SK-N-SH (cell line): ENCODE results near the gene LRRC1. TPM values are rescaled to one million over a fixed set of nuclear protein-coding genes. Genes with fewer than 3 reads are reported as not detected.

Experiments
- CTCF ChIA-PET: fragments of 300-600, 350-600 bp; formaldehyde crosslinking; extraction: SDS; loops from one replicate; lab custom pipeline; 2021; lab: Yijun Ruan, JAX
- POLR2A ChIA-PET: fragments of 350-600 bp; sonication (Branson Sonifier 250); formaldehyde crosslinking; extraction: SDS; loops from one replicate; lab custom pipeline; 2020; ENCODE audit warnings: antibody characterized with exemption, inconsistent platforms; lab: Yijun Ruan, JAX
- DNase-seq: peaks from one replicate; pipeline ENCODE4 v3.0.0; 2012
- H2AFZ ChIP-seq: fragments of 200-600 bp; sonication (generic); 2 replicates; pipeline ENCODE4 v1.8.1; 2016; ENCODE audit warnings: antibody characterized with exemption, mild to moderate bottlenecking, low read depth
- H3F3A ChIP-seq: fragments of 200-600 bp; sonication (generic); replicated peaks from 2 replicates; pipeline ENCODE3; 2016; ENCODE audit warnings: antibody characterized with exemption, mild to moderate bottlenecking; ENCODE audit not compliant: insufficient read depth
- H3K27ac ChIP-seq, 2 experiments: fragments of 200-500 bp in 1 of 2; fragments of 200-600 bp in 1 of 2; sonication (Bioruptor generic) in 1 of 2; sonication (generic), shearing (Covaris generic) in 1 of 2; 2 replicates each; pipeline versions ENCODE4 v1.5.1 to v1.6.1; 2014 to 2016; ENCODE audit warnings: low read depth in 2 of 2, inconsistent platforms in 1 of 2, low read length in 1 of 2, mild to moderate bottlenecking in 1 of 2, mixed read lengths in 1 of 2
- H3K27me3 ChIP-seq: fragments of 200-600 bp; sonication (generic), shearing (Covaris generic); 2 replicates; pipeline ENCODE4 v1.6.1; 2016; ENCODE audit warnings: mixed run types; ENCODE audit not compliant: insufficient read depth
- H3K36me3 ChIP-seq, 2 experiments: fragments of 200-500 bp in 1 of 2; fragments of 200-600 bp in 1 of 2; sonication (Bioruptor generic) in 1 of 2; sonication (generic) in 1 of 2; replicated peaks in 1 of 2; 2 replicates each; pipeline versions ENCODE3 to v1.5.1; 2014 to 2016; ENCODE audit warnings: low read length in 1 of 2, mild to moderate bottlenecking in 1 of 2; ENCODE audit not compliant: insufficient read depth in 2 of 2, control insufficient read depth in 1 of 2
- H3K4me1 ChIP-seq, 2 experiments: fragments of 200-500 bp in 1 of 2; fragments of 200-600 bp in 1 of 2; sonication (Bioruptor generic) in 1 of 2; sonication (generic), shearing (Covaris generic) in 1 of 2; 2 replicates each; pipeline versions ENCODE4 v1.5.1 to v1.6.1; 2014 to 2016; ENCODE audit warnings: low read depth in 1 of 2, low read length in 1 of 2, mixed run types in 1 of 2; ENCODE audit not compliant: insufficient read depth in 2 of 2, control insufficient read depth in 1 of 2
- H3K4me2 ChIP-seq: fragments of 200-600 bp; sonication (generic), shearing (Covaris generic); 2 replicates; pipeline ENCODE4 v1.6.1; 2017; ENCODE audit warnings: mixed run types
- H3K4me3 ChIP-seq, 2 experiments: fragments of 200-500 bp in 1 of 2; fragments of 200-600 bp in 1 of 2; sonication (Bioruptor generic) in 1 of 2; sonication (generic), shearing (Covaris generic) in 1 of 2; 2 replicates each; pipeline versions ENCODE4 v1.5.1 to v1.8.1; 2014 to 2016; ENCODE audit warnings: low read depth in 2 of 2, inconsistent platforms in 1 of 2, low read length in 1 of 2, mild to moderate bottlenecking in 1 of 2, mixed read lengths in 1 of 2, moderate library complexity in 1 of 2
- H3K79me2 ChIP-seq: fragments of 200-600 bp; sonication (generic); 2 replicates; pipeline ENCODE4 v1.8.1; 2017; ENCODE audit warnings: mild to moderate bottlenecking; ENCODE audit not compliant: insufficient read depth
- H3K9ac ChIP-seq: fragments of 200-600 bp; sonication (generic); 2 replicates; pipeline ENCODE4 v1.6.1; 2017; ENCODE audit warnings: mixed run types
- H3K9me2 ChIP-seq: fragments of 200-600 bp; sonication (generic); 2 replicates; pipeline ENCODE4 v1.6.1; 2017; ENCODE audit warnings: mixed run types
- H3K9me3 ChIP-seq: fragments of 200-600 bp; sonication (generic); 2 replicates; pipeline ENCODE4 v1.6.1; 2017; ENCODE audit warnings: mixed run types, mild to moderate bottlenecking, moderate library complexity
- H4K20me1 ChIP-seq: fragments of 200-600 bp; sonication (generic); 2 replicates; pipeline ENCODE4 v1.6.1; 2017; ENCODE audit warnings: mild to moderate bottlenecking, mixed run types; ENCODE audit not compliant: insufficient read depth
- ELF1 ChIP-seq: IDR thresholded peaks from 2 replicates; pipeline ENCODE4 v1.4.0; 2012
- EZH2phosphoT487 ChIP-seq: fragments of 200-600 bp; sonication (generic); IDR thresholded peaks from 2 replicates; pipeline ENCODE4 v1.6.1; 2017; ENCODE audit warnings: low read depth, mixed run types, mild to moderate bottlenecking, antibody characterized with exemption, moderate library complexity, borderline replicate concordance
- FOXJ3 ChIP-seq: sonication (generic); formaldehyde crosslinking; IDR thresholded peaks from 2 replicates; pipeline ENCODE4 v1.5.1; 2020; ENCODE audit warnings: mild to moderate bottlenecking, missing genetic modification reagents
- FOXM1 ChIP-seq: IDR thresholded peaks from 2 replicates; pipeline ENCODE4 v1.4.0; 2012; ENCODE audit warnings: low read depth, mild to moderate bottlenecking
- GABPA ChIP-seq: IDR thresholded peaks from 2 replicates; pipeline ENCODE4 v1.4.0; 2012; ENCODE audit warnings: low read depth, mild to moderate bottlenecking
- MEF2A ChIP-seq: IDR thresholded peaks from 2 replicates; pipeline ENCODE4 v1.4.0; 2012; ENCODE audit warnings: low read depth, borderline replicate concordance
- NFIC ChIP-seq: IDR thresholded peaks from 2 replicates; pipeline ENCODE4 v1.4.0; 2012; ENCODE audit warnings: borderline replicate concordance
- NRF1 ChIP-seq: IDR thresholded peaks from 2 replicates; pipeline ENCODE4 v1.6.1; 2012; ENCODE audit warnings: low read depth, mild to moderate bottlenecking, low read length
- TAF1 ChIP-seq: IDR thresholded peaks from 2 replicates; pipeline ENCODE4 v1.6.1; 2012; ENCODE audit warnings: low read depth, mild to moderate bottlenecking, low read length, moderate library complexity, borderline replicate concordance
- TCF12 ChIP-seq: IDR thresholded peaks from 2 replicates; pipeline ENCODE4 v1.4.0; 2012
- WGBS: methylation state at CpG from one replicate; pipeline ENCODE4 v1.1.6; 2017; ENCODE audit warnings: low lambda C conversion rate; 5-methylcytosine and 5-hydroxymethylcytosine counted together
- polyA plus RNA-seq, 3 experiments: library from polyadenylated mRNA; depleted of rRNA; stranded (reverse); fragments of >200 nt; gene quantifications; 2 replicates each; pipeline ENCODE4 v1.2.3, GENCODE V29; 2012
- TF ChIP-seq, protein P1 (sequence below): fragments of 150-350 bp; IDR thresholded peaks from 2 replicates; pipeline ENCODE4 v1.6.1; 2016; ENCODE audit warnings: mild to moderate bottlenecking, low read depth, low read length
- TF ChIP-seq, protein P2 (sequence below): IDR thresholded peaks from 2 replicates; pipeline ENCODE4 v1.6.1; 2012; ENCODE audit warnings: mild to moderate bottlenecking, low read depth, low read length, moderate library complexity
- TF ChIP-seq, protein P3 (sequence below): IDR thresholded peaks from 2 replicates; pipeline ENCODE4 v1.4.0; 2012; ENCODE audit warnings: low read depth, borderline replicate concordance
- TF ChIP-seq, protein P4 (sequence below): IDR thresholded peaks from 2 replicates; pipeline ENCODE4 v1.4.0; 2012; ENCODE audit warnings: low read depth
- TF ChIP-seq, protein P5 (sequence below): fragments of 150-350 bp; IDR thresholded peaks from 2 replicates; pipeline ENCODE4 v1.6.1; 2017; ENCODE audit warnings: antibody characterized with exemption, low read length, low read depth, borderline replicate concordance
- TF ChIP-seq, protein P6 (sequence below): fragments of 200-600 bp; sonication (generic); IDR thresholded peaks from 2 replicates; pipeline ENCODE4 v1.6.1; 2017; ENCODE audit warnings: antibody characterized with exemption, mild to moderate bottlenecking, moderate library complexity
- TF ChIP-seq, protein P7 (sequence below): IDR thresholded peaks from 2 replicates; pipeline ENCODE4 v1.4.0; 2012; ENCODE audit warnings: low read depth, borderline replicate concordance

LRRC1 gene
- polyA plus RNA-seq, 1 of the 3 experiments (the other 2 are of a cell fraction): 0.84 TPM

DNA sequence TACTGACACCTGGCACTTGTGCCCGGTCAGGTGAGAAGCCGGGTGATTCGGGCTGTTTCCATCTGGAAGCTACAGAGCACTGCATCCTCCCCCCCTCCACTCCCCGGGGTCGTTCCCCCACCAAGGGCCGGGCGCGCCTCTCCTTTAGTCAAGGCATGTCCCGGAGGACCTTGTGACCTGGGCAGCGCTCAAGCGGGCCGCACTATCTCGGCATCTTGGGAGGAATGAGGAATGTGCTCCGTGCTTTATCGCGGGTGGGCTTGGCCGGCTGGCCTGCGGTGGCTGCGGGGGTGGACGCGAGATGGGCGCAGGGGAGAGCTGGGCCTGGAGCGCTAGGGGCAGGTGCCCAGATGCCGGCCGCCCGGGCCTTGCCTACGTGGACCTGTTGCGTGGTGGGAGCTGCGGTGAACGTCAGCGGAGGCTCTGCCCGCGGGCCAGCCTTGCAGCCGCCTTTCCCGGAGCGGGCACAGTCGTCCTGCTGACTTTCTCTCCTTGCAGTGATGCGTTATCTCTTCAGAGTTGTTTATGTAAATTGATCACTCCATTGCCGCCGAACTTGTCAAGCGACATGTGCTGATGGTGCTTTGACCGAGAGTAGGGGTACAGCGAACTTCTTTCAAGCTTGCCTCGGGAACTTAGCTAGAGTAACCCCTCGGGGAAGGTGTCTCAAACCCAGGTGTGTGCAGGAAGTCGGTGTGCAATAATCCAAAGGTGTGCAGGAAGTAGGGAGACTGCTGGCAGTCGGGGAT, 1.1 kb downstream of the LRRC1 start (continued):
- TF ChIP-seq, protein P1, sequence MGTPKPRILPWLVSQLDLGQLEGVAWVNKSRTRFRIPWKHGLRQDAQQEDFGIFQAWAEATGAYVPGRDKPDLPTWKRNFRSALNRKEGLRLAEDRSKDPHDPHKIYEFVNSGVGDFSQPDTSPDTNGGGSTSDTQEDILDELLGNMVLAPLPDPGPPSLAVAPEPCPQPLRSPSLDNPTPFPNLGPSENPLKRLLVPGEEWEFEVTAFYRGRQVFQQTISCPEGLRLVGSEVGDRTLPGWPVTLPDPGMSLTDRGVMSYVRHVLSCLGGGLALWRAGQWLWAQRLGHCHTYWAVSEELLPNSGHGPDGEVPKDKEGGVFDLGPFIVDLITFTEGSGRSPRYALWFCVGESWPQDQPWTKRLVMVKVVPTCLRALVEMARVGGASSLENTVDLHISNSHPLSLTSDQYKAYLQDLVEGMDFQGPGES: no peak
- TF ChIP-seq FOXJ3 (CRISPR knock-in tag): no peak
- TF ChIP-seq, all 33 proteins: peak for 0

DNA sequence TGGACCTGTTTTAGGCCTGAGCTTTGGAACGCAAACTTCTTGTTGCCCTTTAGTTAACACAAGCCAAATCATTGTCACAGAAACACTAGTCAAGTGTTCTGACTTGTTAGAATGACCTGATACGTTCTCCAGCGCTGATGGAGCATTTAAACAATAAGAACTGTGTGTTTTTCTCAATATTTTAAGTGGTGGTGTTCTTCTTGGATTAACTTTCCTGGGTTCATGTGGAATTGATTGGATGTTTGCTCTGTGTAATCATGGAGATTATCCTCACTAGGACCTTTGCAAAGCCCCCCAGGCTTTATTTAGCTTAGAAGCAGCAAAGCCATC, 1.6 kb downstream of the LRRC1 start:
- no peak overlapping the region for H3K4me3 ChIP-seq
- H3F3A ChIP-seq: peaks cover 4% of the 10 kb centered on the region
- H3K4me1 ChIP-seq: peaks cover 0 to 20% of the 10 kb centered on the region in 2 experiments; a peak in 1 of 4 replicates
- H3K9me2 ChIP-seq: no peaks in the 10 kb centered on the region
- DNase-seq: no peak
- 0 out of 2 replicates have a peak overlapping the region, but pooled peaks have one; percentile 100 for H3K4me2 ChIP-seq
- CTCF ChIA-PET: interaction anchor here (0.7 kb wide), 1 partner anchor 78 kb away, joined by 3 read pairs; no protein-coding TSS in a partner anchor
- WGBS: 45% methylated on average over 3 of the region's 3 CpGs
- no peaks in the 10 kb centered on the region for H4K20me1 ChIP-seq
- no peaks in the 10 kb centered on the region for H3K36me3 ChIP-seq
- no peaks in the 10 kb centered on the region for H3K79me2 ChIP-seq
- H3K9me3 ChIP-seq: no peaks in the 10 kb centered on the region
- H3K27me3 ChIP-seq: peaks cover 26% of the 10 kb centered on the region; the same call in 1 of the 2 replicates
- H3K27ac ChIP-seq: no peak overlapping the region
- no peak overlapping the region for H2AFZ ChIP-seq
- no peak overlapping the region for H3K9ac ChIP-seq
- POLR2A ChIA-PET: no interaction called here
- no peak for TF ChIP-seq TCF12
- no peak for TF ChIP-seq GABPA
- TF ChIP-seq NFIC: no peak
- TF ChIP-seq EZH2phosphoT487: no peak
- no peak for TF ChIP-seq FOXJ3 (CRISPR knock-in tag)
- TF ChIP-seq, protein P2, sequence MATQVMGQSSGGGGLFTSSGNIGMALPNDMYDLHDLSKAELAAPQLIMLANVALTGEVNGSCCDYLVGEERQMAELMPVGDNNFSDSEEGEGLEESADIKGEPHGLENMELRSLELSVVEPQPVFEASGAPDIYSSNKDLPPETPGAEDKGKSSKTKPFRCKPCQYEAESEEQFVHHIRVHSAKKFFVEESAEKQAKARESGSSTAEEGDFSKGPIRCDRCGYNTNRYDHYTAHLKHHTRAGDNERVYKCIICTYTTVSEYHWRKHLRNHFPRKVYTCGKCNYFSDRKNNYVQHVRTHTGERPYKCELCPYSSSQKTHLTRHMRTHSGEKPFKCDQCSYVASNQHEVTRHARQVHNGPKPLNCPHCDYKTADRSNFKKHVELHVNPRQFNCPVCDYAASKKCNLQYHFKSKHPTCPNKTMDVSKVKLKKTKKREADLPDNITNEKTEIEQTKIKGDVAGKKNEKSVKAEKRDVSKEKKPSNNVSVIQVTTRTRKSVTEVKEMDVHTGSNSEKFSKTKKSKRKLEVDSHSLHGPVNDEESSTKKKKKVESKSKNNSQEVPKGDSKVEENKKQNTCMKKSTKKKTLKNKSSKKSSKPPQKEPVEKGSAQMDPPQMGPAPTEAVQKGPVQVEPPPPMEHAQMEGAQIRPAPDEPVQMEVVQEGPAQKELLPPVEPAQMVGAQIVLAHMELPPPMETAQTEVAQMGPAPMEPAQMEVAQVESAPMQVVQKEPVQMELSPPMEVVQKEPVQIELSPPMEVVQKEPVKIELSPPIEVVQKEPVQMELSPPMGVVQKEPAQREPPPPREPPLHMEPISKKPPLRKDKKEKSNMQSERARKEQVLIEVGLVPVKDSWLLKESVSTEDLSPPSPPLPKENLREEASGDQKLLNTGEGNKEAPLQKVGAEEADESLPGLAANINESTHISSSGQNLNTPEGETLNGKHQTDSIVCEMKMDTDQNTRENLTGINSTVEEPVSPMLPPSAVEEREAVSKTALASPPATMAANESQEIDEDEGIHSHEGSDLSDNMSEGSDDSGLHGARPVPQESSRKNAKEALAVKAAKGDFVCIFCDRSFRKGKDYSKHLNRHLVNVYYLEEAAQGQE: no peak
- TF ChIP-seq, protein P3, sequence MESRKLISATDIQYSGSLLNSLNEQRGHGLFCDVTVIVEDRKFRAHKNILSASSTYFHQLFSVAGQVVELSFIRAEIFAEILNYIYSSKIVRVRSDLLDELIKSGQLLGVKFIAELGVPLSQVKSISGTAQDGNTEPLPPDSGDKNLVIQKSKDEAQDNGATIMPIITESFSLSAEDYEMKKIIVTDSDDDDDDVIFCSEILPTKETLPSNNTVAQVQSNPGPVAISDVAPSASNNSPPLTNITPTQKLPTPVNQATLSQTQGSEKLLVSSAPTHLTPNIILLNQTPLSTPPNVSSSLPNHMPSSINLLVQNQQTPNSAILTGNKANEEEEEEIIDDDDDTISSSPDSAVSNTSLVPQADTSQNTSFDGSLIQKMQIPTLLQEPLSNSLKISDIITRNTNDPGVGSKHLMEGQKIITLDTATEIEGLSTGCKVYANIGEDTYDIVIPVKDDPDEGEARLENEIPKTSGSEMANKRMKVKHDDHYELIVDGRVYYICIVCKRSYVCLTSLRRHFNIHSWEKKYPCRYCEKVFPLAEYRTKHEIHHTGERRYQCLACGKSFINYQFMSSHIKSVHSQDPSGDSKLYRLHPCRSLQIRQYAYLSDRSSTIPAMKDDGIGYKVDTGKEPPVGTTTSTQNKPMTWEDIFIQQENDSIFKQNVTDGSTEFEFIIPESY: no peak
- TF ChIP-seq, protein P4, sequence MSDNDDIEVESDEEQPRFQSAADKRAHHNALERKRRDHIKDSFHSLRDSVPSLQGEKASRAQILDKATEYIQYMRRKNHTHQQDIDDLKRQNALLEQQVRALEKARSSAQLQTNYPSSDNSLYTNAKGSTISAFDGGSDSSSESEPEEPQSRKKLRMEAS: no peak
- TF ChIP-seq, protein P1: no peak
- TF ChIP-seq, protein P5, sequence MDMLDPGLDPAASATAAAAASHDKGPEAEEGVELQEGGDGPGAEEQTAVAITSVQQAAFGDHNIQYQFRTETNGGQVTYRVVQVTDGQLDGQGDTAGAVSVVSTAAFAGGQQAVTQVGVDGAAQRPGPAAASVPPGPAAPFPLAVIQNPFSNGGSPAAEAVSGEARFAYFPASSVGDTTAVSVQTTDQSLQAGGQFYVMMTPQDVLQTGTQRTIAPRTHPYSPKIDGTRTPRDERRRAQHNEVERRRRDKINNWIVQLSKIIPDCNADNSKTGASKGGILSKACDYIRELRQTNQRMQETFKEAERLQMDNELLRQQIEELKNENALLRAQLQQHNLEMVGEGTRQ: no peak
- no peak for TF ChIP-seq MEF2A
- no peak for TF ChIP-seq FOXM1
- TF ChIP-seq NRF1: no peak
- TF ChIP-seq, protein P6, sequence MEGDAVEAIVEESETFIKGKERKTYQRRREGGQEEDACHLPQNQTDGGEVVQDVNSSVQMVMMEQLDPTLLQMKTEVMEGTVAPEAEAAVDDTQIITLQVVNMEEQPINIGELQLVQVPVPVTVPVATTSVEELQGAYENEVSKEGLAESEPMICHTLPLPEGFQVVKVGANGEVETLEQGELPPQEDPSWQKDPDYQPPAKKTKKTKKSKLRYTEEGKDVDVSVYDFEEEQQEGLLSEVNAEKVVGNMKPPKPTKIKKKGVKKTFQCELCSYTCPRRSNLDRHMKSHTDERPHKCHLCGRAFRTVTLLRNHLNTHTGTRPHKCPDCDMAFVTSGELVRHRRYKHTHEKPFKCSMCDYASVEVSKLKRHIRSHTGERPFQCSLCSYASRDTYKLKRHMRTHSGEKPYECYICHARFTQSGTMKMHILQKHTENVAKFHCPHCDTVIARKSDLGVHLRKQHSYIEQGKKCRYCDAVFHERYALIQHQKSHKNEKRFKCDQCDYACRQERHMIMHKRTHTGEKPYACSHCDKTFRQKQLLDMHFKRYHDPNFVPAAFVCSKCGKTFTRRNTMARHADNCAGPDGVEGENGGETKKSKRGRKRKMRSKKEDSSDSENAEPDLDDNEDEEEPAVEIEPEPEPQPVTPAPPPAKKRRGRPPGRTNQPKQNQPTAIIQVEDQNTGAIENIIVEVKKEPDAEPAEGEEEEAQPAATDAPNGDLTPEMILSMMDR: no peak
- no peak for TF ChIP-seq TAF1
- no peak for TF ChIP-seq ELF1
- TF ChIP-seq, protein P7, sequence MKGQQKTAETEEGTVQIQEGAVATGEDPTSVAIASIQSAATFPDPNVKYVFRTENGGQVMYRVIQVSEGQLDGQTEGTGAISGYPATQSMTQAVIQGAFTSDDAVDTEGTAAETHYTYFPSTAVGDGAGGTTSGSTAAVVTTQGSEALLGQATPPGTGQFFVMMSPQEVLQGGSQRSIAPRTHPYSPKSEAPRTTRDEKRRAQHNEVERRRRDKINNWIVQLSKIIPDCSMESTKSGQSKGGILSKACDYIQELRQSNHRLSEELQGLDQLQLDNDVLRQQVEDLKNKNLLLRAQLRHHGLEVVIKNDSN: no peak
